Measurements from ENCODE around the gene SHROOM3.

SHROOM3 gene

GRCh38 chr4:76533314-76533713, 98.3 kb downstream of the SHROOM3 start:
- H3K4me3 ChIP-seq (ENCODE audit: low read depth, low read length) = no peak overlapping the region
- no peak for DNase-seq (ENCODE audit: low read depth)
- TF ChIP-seq CTCF (IDR thresholded peaks at IDR 0.05; ENCODE audit: low read depth, low read length) (no peak), POLR2A (IDR thresholded peaks at IDR 0.05; ENCODE audit: extremely low read depth, insufficient read length) (no peak), MAX (IDR thresholded peaks at IDR 0.05; ENCODE audit: low read depth, low read length) (no peak), MYC (IDR thresholded peaks at IDR 0.05; ENCODE audit: low read depth, low read length) (no peak)

- no peak for DNase-seq (ENCODE audit: low read depth)
- no peak overlapping the region for H3K4me3 ChIP-seq (ENCODE audit: low read depth, low read length)
- TF ChIP-seq CTCF (IDR thresholded peaks at IDR 0.05; ENCODE audit: low read depth, low read length) = no peak
- no peak for TF ChIP-seq POLR2A (IDR thresholded peaks at IDR 0.05; ENCODE audit: extremely low read depth, insufficient read length)
- TF ChIP-seq MAX (IDR thresholded peaks at IDR 0.05; ENCODE audit: low read depth, low read length) = no peak
- TF ChIP-seq MYC (IDR thresholded peaks at IDR 0.05; ENCODE audit: low read depth, low read length) = no peak
Measured at GRCh38 chr4:76535603-76536372, 100.8 kb downstream of the SHROOM3 start.

GRCh38 chr4:76536373-76536689, 101.3 kb downstream of the SHROOM3 start:
- TF ChIP-seq CTCF (IDR thresholded peaks at IDR 0.05; ENCODE audit: low read depth, low read length) = no peak
- no peak for TF ChIP-seq POLR2A (IDR thresholded peaks at IDR 0.05; ENCODE audit: extremely low read depth, insufficient read length)
- no peak for TF ChIP-seq MYC (IDR thresholded peaks at IDR 0.05; ENCODE audit: low read depth, low read length)
- TF ChIP-seq MAX (IDR thresholded peaks at IDR 0.05; ENCODE audit: low read depth, low read length) = no peak
- no peak overlapping the region for H3K4me3 ChIP-seq (ENCODE audit: low read depth, low read length)
- no peak for DNase-seq (ENCODE audit: low read depth)

- H3K4me3 ChIP-seq (ENCODE audit: low read depth, low read length) = no peak overlapping the region
- no peak for DNase-seq (ENCODE audit: low read depth)
- no peak for TF ChIP-seq CTCF (IDR thresholded peaks at IDR 0.05; ENCODE audit: low read depth, low read length)
- no peak for TF ChIP-seq MAX (IDR thresholded peaks at IDR 0.05; ENCODE audit: low read depth, low read length)
- TF ChIP-seq MYC (IDR thresholded peaks at IDR 0.05; ENCODE audit: low read depth, low read length) = no peak
- no peak for TF ChIP-seq POLR2A (IDR thresholded peaks at IDR 0.05; ENCODE audit: extremely low read depth, insufficient read length)
Measured at GRCh38 chr4:76538296-76538695, 103.3 kb downstream of the SHROOM3 start.

- TF ChIP-seq MYC (IDR thresholded peaks at IDR 0.05; ENCODE audit: low read depth, low read length) (no peak), MAX (IDR thresholded peaks at IDR 0.05; ENCODE audit: low read depth, low read length) (no peak), CTCF (IDR thresholded peaks at IDR 0.05; ENCODE audit: low read depth, low read length) (no peak), POLR2A (IDR thresholded peaks at IDR 0.05; ENCODE audit: extremely low read depth, insufficient read length) (no peak)
- H3K4me3 ChIP-seq (ENCODE audit: low read depth, low read length) = no peak overlapping the region
- DNase-seq (ENCODE audit: low read depth) = no peak
Measured at GRCh38 chr4:76539979-76540378, 105.0 kb downstream of the SHROOM3 start.

Measured in NB4 (cell line).